SIG-M5 treated with dmso at 0.1 percent for 504 hours (cell line): ENCODE results near the gene TMEM11.

Experiments
- DNase-seq: peaks from one replicate; lab custom pipeline; 2025; ENCODE audit not compliant: unreplicated experiment; lab: John Stamatoyannopoulos, UW

TMEM11 gene

DNA sequence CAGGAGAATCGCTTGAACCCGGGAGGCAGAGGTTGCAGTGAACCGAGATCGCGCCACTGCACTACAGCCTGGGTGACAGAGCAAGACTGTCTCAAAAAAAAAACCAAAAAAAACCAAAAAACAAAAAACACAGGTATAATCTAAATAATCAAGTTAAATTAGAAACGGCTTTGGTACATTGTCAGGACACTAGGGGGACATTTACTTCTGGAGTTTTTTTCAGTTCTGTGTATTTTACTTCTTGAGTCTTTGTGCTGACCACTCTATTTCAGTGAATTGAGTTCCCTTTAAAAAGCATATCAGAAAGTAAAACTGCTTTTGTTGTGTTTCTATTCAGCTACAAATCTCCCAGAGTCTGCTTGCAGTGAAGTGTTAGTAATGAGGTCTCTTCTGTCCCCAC is 50.9 kb downstream of the TMEM11 start:
- DNase-seq, result no peak

DNA sequence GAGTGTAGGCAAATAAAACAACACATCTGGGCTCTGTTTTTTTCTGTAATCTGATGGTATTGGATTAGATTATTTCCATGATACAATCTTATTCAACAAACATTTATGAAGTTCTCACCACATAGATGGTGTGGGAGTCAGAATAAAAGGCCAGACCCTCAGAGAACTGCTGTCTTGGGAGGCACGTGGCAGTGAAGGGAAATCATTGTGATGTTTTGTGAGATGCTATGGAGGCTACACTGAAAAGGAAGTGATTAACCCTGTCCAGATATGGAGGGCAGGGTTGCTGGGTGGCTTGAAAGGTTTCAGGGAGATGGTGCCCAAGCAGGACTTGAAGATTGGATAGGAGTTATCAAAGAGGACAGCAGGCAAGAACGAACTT is 51.6 kb downstream of the TMEM11 start:
- DNase-seq, result no peak

DNA sequence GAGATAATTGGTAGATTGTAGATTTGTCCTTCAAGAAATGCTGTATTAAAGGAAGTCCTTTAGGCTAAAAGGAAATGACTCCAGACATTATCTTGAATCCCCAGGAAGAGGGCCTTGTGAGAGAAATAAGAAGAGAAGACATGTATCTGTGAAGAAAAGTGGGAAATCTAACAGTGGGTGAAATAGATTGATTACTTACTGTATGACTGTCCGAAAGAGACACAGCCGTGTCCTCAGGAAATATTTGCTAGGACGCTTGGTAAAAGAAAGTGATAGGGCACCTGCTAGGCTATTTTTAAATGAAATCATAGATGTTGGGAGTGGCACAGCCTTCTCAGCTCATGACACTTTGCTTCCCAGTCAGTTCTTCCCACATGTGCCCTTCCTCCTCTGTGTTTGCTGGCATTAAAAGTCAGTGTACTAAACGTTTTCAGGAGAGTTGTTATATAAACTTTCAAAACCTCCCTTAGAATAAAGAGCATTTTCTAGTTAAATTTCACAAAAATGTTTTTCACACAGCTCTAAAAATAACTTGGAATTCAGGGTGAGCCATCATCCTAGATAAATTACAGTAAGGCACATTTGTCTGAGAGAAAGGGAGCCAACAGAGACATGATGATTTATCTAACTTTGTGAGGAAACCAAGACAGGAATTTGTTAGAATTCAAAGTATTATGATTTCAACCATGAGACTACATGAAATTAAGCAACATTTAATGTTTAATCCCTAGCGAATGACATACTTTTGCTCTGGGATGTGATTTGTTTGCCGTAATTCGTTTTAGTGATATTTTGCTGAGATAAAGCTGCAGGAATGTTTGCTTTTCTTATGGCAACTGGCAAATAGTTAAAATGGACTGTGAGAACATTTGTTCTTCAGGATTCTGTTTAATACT is 52.2 kb downstream of the TMEM11 start:
- DNase-seq, result no peak

DNA sequence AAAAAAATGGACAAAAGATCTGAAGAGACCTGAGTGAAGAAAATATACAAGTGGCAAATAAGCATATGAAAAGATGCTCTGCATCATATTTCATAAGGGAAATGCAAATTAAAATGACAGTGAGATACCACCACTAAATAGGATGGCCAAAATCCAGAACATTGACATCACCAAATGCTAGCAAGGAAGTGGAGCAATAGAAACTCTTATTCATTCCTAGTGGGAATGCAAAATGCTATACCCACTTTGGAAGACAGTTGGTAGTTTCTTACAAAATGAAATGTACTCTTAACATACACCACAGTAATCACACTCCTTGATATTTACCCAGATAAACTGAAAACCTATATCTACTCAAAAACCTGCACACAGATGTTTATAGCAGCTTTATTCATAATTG is 53.6 kb downstream of the TMEM11 start:
- no peak for DNase-seq

DNA sequence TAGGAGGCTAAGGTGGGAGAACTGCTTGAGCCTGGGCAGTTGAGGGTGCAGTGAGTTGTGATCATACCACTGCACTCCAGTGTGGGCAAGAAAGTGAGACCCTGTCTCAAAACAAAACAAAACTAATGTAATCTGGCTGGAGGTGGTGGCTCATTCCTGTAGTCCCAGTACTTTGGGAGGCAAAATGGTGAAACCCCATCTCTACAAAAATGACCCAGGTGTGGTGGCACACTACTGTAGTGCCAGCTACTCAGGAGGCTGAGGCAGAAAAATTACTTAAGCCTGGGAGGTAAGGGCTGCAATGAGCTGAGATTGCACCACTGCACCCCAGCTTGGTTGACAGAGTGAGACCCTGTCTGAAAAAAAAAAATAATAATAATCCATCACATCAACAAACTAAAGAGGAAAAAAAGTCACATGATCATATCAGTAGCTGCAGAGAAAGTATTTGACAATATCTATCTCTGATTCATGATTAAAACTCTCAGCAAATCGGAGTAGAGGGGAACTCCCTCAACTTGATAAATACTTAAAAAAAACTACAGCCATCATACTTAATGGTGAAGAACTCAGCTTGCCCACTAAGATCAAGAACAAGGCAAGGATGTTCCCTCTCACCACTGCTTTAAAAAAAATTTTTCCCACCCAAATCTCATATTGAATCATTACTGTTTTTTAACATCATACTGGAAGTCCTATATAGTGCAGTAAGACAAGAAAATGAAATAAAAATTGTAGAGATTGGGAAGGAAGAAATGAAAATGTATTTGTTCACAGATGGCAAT is 56.2 kb downstream of the TMEM11 start:
- no peak for DNase-seq

DNA sequence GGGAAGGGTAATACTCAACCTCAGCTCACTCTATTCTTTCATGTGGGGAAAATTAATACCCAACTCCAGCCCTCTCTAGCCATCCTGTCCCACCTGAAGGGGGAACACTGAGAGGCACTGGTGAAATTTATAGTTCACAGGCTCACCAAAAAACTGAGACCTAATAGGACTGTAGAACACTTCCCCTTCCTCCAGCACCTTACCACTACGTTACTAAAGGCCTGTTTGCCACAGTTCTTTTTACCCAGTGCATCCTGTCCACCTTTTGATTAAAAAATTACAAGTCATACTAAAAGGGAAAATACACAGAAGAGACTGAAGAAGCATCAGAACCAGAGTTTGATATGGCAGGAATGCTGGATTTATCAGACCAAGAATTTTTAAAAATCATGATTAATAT is 61.2 kb downstream of the TMEM11 start:
- peak; percentile 15 for DNase-seq

DNA sequence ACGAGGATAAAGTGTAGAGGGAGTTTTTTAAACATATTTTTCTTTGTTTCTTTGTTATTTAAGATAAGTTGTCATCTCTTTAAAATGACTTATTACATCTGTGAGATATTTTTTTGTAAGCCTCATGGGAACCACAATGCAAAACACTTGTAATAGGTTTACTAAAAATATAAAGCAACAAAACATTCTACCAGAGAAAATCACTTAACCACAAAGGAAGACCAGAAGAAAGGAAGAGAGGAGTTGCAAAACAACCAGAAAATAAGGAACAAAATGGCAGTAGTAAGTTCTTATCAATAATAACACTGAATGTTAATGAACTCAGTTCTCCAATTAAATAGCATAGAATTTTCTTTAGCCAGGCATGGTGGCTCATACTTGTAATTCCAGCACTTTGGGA is 64.3 kb downstream of the TMEM11 start:
- DNase-seq, result peak; percentile 88
